IPS-NIHi11 (cell line): ENCODE data around the gene AMDHD2.
"Not testable (repeated sequence)": the region's sequence is repeated elsewhere in the genome, so short reads cannot be mapped to it uniquely, and the experiment has no call there.

ENCODE experiments used
- DNase-seq: peaks from one replicate; pipeline ENCODE4 v3.0.0; 2012; ENCODE audit warnings: mixed read lengths, low spot score

AMDHD2 gene, protein sequence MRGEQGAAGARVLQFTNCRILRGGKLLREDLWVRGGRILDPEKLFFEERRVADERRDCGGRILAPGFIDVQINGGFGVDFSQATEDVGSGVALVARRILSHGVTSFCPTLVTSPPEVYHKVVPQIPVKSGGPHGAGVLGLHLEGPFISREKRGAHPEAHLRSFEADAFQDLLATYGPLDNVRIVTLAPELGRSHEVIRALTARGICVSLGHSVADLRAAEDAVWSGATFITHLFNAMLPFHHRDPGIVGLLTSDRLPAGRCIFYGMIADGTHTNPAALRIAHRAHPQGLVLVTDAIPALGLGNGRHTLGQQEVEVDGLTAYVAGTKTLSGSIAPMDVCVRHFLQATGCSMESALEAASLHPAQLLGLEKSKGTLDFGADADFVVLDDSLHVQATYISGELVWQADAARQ

DNA sequence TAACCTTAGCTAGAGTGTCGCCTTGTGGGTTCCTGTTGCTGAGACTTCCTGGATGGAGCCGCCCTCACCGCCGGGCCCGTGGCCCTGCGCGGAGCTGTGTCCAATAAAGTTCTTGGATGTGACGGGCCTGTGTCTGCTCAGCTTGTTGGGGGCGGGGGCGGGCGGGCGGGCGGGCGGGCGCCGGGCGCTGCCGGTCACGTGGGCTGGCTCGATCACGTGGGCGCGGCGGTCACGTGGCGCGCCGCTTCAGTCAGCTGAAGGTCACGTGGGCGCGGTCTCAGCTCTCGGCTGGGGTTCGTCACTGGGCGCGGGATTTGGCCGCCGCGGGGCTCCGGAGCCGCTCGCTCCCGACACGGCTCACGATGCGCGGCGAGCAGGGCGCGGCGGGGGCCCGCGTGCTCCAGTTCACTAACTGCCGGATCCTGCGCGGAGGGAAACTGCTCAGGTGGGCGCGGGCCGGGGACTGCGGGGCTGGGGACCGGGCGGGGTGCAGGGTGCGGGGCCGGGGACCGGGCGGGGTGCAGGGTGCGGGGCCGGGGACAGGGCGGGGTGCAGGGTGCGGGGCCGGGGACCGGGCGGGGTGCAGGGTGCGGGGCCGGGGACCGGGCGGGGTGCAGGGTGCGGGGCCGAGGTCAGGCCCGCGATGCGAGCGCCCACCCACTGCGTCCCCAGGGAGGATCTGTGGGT lies at the start of gene AMDHD2:
Gene AMDHD2 (plus strand): TSS at position 275 of the 687 bp plus-strand sequence. CDS start 88 bp downstream, at position 363.
- DNase-seq: peak; percentile 98

DNA sequence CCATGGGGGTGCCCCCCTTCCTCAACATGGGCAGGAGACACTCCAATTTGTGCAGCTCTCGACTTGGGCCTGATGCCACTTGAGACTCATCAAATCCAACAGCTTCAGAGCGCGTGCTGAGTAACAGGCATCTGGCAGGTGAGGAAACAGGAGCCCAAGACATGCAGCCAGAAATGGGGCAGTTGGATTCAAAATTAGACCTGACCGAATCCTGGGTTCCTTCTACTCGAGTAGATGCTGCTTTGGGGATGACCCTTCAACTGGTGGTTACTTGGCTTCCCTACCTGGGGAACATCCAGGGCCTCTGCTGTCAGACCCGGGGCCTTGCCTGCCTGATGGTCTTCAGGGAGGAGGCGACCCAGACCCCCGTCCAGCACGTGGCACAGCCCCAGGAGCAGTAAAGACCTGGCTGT lies 49.6 kb upstream of the AMDHD2 start:
- no peak for DNase-seq

DNA sequence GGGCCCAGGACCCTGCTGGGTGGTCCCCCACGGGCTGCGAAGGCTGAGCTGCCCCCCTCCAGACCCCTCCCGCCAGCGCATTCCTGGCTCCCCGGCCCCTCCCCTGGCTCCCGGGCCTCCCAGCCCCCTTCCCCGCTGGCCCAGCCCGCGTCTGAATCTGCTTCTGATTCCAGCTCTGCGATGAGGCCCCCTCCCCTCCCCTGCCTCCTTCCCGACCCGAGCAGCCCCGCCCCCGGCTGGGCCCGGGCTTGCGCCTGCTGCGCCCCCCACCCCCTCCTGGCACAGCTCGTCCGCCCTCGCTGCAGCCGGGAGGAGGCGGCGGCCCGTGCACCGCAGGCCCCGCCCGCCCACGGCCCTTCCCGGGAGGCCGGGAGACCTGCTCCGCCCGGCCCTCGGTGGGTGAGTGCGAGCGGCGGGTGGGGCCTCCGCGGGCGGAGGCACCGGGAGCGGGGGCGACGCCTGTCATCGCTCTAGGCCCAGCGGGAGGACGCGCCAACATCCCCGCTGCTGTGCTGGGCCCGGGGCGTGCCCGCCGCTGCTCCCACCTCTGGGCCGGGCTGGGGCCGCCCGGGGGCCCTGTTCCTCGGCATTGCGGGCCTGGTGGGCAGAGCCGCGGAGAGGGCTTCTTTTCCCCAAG lies 49.0 kb upstream of the AMDHD2 start, which contains the start of gene NTN3:
Gene NTN3 (plus strand): TSS at position 282 of the 637 bp plus-strand sequence. CDS start 405 bp downstream, outside the sequence.
- DNase-seq: peak; percentile 82

DNA sequence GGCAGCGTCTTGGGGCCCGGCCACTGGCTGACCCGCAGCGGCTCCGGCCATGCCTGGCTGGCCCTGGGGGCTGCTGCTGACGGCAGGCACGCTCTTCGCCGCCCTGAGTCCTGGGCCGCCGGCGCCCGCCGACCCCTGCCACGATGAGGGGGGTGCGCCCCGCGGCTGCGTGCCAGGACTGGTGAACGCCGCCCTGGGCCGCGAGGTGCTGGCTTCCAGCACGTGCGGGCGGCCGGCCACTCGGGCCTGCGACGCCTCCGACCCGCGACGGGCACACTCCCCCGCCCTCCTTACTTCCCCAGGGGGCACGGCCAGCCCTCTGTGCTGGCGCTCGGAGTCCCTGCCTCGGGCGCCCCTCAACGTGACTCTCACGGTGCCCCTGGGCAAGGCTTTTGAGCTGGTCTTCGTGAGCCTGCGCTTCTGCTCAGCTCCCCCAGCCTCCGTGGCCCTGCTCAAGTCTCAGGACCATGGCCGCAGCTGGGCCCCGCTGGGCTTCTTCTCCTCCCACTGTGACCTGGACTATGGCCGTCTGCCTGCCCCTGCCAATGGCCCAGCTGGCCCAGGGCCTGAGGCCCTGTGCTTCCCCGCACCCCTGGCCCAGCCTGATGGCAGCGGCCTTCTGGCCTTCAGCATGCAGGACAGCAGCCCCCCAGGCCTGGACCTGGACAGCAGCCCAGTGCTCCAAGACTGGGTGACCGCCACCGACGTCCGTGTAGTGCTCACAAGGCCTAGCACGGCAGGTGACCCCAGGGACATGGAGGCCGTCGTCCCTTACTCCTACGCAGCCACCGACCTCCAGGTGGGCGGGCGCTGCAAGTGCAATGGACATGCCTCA lies 48.3 kb upstream of the AMDHD2 start:
- no peak for DNase-seq

DNA sequence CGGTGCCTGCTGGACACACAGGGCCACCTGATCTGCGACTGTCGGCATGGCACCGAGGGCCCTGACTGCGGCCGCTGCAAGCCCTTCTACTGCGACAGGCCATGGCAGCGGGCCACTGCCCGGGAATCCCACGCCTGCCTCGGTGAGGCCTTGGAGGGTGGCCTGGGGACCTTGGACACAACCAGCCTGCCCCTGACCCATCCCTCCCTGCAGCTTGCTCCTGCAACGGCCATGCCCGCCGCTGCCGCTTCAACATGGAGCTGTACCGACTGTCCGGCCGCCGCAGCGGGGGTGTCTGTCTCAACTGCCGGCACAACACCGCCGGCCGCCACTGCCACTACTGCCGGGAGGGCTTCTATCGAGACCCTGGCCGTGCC lies 47.7 kb upstream of the AMDHD2 start:
- DNase-seq: no peak

DNA sequence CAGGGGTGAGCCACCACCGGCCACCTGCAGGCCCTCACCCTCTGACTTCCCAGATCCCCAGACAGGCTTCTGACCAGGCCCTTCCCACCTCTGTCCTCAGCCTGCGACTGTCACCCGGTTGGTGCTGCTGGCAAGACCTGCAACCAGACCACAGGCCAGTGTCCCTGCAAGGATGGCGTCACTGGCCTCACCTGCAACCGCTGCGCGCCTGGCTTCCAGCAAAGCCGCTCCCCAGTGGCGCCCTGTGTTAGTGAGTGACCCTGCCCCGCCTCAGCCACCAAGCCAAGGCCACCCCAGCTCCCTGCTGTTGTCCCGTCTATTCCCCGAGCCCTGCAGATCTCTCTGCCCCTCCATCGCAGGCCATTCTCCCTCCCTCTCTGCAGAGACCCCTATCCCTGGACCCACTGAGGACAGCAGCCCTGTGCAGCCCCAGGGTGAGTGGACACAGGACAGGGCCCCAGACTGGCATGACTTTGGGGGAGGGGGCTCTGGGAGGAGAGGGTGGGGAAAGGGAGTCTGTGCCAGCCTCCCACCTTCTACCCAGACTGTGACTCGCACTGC lies 47.2 kb upstream of the AMDHD2 start:
- DNase-seq: no peak

DNA sequence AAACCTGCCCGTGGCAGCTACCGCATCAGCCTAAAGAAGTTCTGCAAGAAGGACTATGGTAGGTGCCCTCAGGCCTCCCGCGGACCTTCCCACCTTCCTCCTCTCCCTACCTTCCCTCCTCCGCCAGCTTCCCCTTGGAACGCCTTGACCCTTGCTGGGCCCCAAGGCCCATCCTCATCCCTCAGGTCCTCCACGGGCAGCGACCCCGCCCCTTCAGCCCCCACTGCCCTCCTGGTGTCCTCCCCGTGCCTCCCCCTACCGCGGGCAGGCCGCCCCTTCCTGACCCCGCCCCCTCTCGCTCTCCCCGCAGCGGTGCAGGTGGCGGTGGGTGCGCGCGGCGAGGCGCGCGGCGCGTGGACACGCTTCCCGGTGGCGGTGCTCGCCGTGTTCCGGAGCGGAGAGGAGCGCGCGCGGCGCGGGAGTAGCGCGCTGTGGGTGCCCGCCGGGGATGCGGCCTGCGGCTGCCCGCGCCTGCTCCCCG lies 46.7 kb upstream of the AMDHD2 start:
- DNase-seq: no peak

DNA sequence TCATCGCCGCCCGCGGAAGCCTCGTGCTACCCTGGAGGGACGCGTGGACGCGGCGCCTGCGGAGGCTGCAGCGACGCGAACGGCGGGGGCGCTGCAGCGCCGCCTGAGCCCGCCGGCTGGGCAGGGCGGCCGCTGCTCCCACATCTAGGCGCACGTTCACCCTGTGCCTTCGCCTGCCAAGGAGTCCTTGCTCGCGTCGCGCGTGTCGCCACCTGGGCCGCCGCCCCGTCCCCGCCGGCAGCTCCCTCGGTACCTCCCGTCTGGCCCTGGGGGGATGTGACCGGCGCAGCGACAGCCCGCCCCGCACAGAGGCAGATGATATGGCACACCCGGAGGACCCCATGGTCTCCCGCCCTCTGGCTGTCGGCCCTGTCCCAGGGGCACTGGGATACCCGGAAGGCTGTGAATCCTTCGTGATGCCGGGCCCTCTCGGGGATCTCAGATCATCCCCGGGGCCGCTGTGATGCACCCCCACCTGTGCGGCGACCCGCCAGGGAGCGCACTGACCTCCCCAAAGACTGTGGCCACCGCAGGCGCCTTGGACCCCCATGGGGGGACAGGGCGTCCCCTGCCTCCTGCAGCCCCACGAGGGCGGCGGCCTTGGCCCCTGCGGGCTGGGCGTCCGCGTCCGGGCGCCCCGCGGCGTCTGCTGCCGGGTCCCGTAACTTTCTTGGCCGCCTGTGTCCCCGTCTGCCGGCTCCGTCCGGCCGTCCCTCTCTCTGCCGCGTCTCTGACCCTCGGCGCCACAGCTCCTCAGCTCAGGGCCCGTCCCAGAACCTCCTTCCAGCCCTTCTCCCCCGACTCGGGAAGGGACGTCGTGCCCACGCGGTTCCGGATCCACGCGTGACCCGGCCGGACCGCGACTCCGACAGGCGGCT lies 45.9 kb upstream of the AMDHD2 start:
- DNase-seq: peak; percentile 66

DNA sequence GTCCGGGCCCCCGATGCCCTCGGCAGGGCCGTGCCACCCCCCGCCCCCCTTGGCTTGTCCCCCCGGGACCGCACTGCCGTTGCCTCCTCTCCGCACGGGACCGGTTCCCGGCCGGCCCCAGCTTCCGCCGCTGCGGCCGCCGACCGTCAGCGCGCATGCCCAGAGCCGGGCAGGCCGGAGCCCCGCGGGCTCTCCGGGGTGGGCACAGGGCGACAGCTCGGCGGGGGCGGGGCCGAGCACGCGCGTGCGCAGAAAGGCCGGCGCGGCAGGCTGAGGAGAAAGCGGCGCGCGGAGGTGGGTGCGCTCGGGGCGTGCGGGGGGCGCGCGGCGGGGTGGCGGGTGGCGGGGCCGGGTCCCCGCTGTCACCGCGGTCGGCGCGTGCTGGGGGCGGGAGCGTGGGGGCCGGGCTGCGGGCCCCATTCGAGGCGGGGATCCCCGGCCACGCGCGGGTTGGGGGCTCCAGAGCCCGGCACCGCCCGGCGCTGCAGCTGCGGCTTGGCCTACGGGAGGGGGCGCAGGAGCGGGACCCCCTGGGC lies 45.2 kb upstream of the AMDHD2 start, which contains the start of gene TBC1D24:
Gene TBC1D24 (plus strand): TSS at position 251 of the 536 bp plus-strand sequence. CDS start 21,022 bp downstream, outside the sequence.
- DNase-seq: peak; percentile 100

DNA sequence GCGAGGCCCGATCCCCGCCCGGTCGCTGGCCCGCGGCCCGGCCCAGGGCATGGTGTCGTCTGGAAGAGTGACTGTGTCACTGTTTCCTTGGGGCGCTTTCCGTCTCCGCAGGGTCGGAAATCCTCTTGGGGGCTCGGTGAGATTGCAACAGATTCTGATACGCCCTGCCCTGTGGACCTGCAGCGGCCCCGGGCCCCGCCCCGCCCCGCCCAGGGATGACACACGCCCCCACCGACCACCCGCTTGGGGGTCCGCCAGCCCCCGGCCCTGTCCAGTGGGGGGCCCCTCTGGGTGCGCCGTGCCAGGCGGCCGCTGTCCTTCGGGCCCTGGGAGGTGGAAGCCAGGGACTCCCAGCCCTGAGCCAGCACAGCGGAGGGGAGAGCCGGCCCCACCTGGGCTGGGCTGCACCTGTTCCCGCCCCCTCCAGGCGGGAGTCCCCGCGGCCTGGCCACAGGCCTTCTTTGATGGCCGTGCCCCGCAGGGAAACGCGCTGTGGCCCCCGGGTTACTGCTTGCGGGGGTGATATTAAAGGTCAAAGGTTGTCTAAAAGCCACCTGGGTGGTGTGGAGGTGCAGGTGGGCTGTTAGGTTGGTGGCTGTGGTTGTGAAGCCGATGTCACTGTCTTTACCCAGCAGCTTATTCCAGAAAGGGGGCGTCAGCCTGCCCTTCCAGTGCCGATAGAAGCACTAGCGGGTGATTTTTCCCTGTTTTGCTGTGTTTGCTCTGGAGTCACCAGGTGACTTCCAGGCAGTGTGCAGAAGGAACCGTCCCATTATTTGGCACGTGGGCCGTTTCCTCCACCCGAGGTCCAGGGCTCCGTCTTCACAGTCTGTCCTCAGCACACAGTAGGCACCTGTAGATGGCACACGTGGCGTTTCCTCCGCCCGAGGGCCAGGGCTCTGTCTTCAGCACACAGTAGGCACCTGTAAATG lies 44.5 kb upstream of the AMDHD2 start:
- DNase-seq: peak; percentile 82

DNA sequence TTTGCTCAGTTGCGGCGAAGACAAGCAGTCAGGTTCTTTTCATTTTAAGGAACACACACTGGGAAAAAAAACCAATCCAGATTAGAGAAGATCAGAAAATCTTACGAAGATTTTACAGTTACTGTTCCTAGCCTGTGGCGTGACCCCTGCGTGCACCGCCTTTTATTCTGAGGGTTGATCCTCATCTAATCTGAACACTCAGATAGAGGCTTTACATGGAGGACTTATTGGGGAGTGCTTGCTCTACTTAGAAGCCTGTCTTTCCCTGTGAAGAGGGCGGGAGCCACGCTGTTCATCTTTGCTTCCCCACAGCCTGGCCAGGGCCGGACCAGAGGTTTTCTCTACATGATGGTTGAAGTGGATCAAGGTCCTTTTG lies 43.8 kb upstream of the AMDHD2 start:
- DNase-seq: no peak

DNA sequence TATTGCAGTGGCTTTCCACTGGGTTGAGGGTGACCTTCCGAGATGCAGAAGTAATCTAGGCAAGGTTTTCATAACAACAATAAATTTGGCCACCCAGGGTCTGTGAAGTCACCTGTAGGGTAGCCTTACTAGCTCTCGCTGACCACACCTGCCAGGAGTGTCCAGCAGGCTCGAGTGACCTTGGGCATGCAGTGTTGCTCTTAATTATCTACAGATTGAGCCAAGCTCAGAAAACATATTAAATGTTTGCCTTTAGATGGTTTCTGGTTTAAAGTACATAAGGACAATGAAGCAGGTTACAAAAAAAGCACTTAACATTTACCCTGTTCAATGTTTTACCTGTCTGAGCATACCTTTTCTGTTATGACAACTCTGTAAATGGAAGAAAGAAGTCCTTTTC lies 43.4 kb upstream of the AMDHD2 start:
- no peak for DNase-seq

DNA sequence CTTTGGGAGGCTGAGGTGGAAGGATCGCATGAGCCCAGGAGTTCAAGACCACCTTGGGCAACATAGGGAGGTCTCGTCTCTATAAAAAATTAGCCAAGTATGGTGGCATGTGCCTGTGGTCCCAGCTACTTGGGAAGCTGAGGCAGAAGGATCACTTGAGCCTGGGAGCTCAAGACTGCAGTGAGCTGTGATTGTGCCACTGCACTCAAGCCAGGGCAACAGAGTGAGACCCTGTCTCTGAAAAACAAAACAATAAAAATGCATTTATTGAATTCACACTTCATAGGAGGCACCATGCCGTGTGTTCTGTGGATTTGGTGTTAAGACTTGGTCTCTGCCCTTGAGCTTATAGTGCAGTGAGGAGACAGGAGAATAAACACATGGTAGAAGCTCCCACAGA lies 42.8 kb upstream of the AMDHD2 start:
- no peak for DNase-seq

DNA sequence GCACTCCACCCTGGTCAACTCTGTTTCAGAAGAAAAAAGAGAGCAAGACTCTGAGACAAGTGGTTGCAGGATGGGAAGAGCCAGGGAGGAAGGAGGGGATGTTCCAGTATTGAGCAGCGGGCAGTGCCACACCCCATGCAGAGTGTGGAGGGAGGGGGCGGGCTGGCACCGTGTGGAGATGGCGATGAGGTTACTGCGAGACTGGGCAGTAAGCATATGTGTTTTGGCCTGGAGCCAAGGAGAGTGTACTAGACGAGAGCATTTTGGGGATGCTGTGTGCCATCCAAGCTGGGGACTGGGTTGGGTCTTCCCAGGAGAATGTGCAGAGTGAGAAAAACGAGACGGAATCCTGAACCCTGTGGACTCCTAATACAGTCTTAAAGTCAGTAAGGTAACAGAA lies 41.9 kb upstream of the AMDHD2 start:
- no peak for DNase-seq

DNA sequence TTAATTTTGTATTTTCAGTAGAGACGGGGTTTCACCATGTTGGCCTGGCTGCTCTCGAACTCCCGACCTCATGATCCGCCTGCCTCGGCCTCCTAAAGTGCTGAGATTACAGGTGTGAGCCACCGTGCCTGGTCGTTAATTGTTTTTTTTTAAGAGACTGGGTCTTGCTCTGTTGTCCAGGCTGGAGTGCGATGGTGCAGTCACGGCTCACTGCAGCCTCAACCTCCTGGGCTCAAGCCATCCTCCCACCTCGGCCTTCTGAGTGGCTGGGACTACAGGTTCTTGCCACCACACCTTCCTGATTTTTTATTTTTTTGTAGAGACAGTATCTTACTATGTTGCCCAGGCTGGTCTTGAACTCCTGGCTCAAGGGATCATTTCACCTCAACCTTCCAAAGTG lies 40.2 kb upstream of the AMDHD2 start:
- DNase-seq: not testable (repeated sequence)

DNA sequence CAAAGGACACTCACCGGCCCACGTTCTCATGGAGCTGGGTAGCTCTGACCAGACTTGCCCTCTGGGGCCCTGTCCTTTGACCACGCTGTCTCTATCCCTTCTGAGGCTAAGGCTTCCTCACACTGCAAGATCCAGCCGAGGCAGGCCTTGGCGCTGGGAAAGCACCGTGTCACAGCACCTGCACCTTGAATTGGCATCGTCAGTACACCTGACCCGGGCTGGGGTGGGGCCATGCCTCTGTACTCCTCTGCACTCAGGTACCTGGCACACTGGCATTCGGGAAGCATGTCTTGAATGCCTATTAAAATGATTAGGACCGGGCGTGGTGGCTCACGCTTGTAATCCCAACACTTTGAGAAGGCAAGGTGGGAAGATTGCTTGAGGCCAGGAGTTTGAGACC lies 39.2 kb upstream of the AMDHD2 start:
- DNase-seq: no peak

DNA sequence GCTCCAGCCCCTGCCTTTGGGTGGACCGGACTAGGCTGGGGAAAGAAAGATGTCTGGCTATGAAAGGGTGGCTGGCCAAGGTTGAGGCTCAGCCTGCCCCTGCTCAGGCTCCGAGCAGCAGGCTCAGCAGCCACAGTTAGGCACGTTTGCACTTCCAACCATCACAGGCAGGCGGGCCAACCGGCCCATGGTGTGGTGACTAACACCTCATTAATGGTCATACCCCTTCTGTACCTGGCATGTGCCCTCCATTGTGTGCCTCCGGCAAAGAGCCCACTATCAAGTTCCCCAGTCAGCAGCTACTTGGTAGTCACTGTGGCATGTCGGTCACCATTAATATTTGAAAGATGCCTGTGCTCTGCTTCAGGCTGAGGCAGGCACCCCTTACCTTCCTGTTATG lies 38.5 kb upstream of the AMDHD2 start:
- DNase-seq: no peak

DNA sequence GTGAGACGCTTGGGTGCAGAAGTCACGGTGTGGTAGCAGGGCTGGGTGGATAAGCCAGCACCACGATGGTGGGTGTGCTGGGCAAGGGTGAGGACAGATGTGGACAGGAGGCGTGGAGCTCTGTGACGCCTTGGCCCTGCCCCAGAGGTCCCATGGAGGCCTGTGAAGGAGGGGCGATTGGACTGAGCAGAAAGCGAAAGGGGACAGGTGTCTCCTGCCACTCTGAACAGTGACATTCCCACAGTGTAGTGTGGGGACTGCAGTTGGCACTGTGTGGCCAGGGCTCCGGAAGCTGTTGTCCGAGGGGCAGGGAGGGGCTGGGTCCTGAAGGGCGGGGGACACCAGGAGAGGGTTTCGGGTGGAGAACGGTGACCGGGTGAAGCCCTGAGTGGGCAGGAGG lies 37.9 kb upstream of the AMDHD2 start:
- no peak for DNase-seq
